Gastroesophageal sphincter (tissue), 4 donors: ENCODE results near the gene OTOG. TPM values are rescaled to one million over a fixed set of nuclear protein-coding genes. Genes with fewer than 3 reads are reported as not detected.

Experiments
- ATAC-seq: fragments of 150-250 bp; one replicate; pipeline ENCODE4 v1.9.1; 2016; ENCODE audit warnings: mild to moderate bottlenecking, moderate library complexity
- H3K27ac ChIP-seq, 4 donors: fragments of 200-600 bp; sonication (generic) in 3 of 4; 1 replicate in 3 of 4; 2 replicates in 1 of 4; pipeline ENCODE4 v1.5.1; 2016 to 2019
- H3K27me3 ChIP-seq: fragments of 200-600 bp; sonication (generic); one replicate; pipeline ENCODE4 v1.5.1; 2019
- H3K36me3 ChIP-seq, 2 donors: fragments of 200-600 bp; sonication (generic); one replicate each; pipeline ENCODE4 v1.5.1; 2019; ENCODE audit warnings: control low read depth in 1 of 2
- H3K4me1 ChIP-seq, 3 donors: fragments of 200-600 bp; sonication (generic); 1 replicate in 2 of 3; 2 replicates in 1 of 3; pipeline ENCODE4 v1.5.1; 2016 to 2019; ENCODE audit warnings: control low read depth in 2 of 3
- H3K4me3 ChIP-seq, 2 donors: fragments of 200-600 bp; sonication (generic); one replicate each; pipeline ENCODE4 v1.5.1; 2019; ENCODE audit warnings: mild to moderate bottlenecking in 1 of 2, moderate library complexity in 1 of 2
- H3K9me3 ChIP-seq, 3 donors: fragments of 200-600 bp; sonication (generic); one replicate each; pipeline ENCODE4 v1.5.1; 2017 to 2019; ENCODE audit warnings: control low read depth in 2 of 3
- EP300 ChIP-seq: sonication (generic); formaldehyde crosslinking; IDR thresholded peaks from one replicate; pipeline ENCODE4 v1.6.1; 2017; ENCODE audit warnings: antibody characterized with exemption, mild to moderate bottlenecking
- POLR2A ChIP-seq, 2 donors: fragments of 450-650 bp; IDR thresholded peaks; one replicate each; pipeline ENCODE4 v1.6.1; 2017; ENCODE audit warnings: antibody characterized with exemption in 2 of 2, mild to moderate bottlenecking in 2 of 2, moderate library complexity in 1 of 2
- POLR2AphosphoS5 ChIP-seq: sonication (generic); formaldehyde crosslinking; IDR thresholded peaks from one replicate; pipeline ENCODE4 v1.6.1; 2017; ENCODE audit warnings: antibody characterized with exemption
- WGBS, 2 donors: methylation state at CpG; one replicate each; pipeline ENCODE4 v1.1.5; 2018; ENCODE audit warnings: low coverage in 1 of 2; 5-methylcytosine and 5-hydroxymethylcytosine counted together
- total RNA-seq, 4 donors: library from RNA; depleted of rRNA; stranded (reverse); fragments of >200 nt; gene quantifications; one replicate each; pipeline ENCODE4 v1.1.0, GENCODE V29; 2016
- TF ChIP-seq, protein P1 (sequence below), 4 experiments: fragments of 200-600 bp in 2 of 4; fragments of 450-650 bp in 2 of 4; sonication (generic) in 1 of 4; IDR thresholded peaks; one replicate each; pipeline ENCODE4 v1.5.1; 2017 to 2019; ENCODE audit warnings: antibody characterized with exemption in 4 of 4, mild to moderate bottlenecking in 2 of 4, moderate library complexity in 2 of 4

Gene OTOG
- total RNA-seq, 4 donors from 2014 or later, result not detected

DNA sequence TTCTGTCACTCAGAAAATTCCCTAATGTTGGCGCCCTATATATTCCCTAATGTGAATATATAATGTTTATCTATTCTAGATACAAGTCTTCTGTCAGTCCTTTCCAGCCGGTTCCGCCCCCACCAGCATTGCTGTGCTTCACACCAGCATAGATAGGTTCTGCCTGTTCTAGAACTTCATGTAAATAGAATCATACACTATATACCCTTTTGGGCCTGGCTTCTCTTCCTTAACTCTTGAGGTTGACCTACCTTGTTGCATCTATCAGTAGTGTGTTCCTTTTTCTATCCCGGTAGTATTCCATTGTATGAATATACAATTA is 34.6 kb downstream of the OTOG start:
- H3K36me3 ChIP-seq, result no peaks in the 10 kb centered on the region
- no peak for ATAC-seq
- H3K27ac ChIP-seq, result no peak overlapping the region
- 87% methylated on average over 4 of the region's 4 CpGs for WGBS, 2 donors
- no peak overlapping the region for H3K4me3 ChIP-seq
- H3K4me1 ChIP-seq, result no peaks in the 10 kb centered on the region
- TF ChIP-seq POLR2A (IDR thresholded peaks at IDR 0.05), result no peak
- TF ChIP-seq, protein P1, sequence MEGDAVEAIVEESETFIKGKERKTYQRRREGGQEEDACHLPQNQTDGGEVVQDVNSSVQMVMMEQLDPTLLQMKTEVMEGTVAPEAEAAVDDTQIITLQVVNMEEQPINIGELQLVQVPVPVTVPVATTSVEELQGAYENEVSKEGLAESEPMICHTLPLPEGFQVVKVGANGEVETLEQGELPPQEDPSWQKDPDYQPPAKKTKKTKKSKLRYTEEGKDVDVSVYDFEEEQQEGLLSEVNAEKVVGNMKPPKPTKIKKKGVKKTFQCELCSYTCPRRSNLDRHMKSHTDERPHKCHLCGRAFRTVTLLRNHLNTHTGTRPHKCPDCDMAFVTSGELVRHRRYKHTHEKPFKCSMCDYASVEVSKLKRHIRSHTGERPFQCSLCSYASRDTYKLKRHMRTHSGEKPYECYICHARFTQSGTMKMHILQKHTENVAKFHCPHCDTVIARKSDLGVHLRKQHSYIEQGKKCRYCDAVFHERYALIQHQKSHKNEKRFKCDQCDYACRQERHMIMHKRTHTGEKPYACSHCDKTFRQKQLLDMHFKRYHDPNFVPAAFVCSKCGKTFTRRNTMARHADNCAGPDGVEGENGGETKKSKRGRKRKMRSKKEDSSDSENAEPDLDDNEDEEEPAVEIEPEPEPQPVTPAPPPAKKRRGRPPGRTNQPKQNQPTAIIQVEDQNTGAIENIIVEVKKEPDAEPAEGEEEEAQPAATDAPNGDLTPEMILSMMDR (IDR thresholded peaks at IDR 0.05), result no peak
- no peak for TF ChIP-seq POLR2AphosphoS5
- TF ChIP-seq EP300, result no peak
- no peaks in the 10 kb centered on the region for H3K9me3 ChIP-seq
- peaks cover 6% of the 10 kb centered on the region for H3K27me3 ChIP-seq

DNA sequence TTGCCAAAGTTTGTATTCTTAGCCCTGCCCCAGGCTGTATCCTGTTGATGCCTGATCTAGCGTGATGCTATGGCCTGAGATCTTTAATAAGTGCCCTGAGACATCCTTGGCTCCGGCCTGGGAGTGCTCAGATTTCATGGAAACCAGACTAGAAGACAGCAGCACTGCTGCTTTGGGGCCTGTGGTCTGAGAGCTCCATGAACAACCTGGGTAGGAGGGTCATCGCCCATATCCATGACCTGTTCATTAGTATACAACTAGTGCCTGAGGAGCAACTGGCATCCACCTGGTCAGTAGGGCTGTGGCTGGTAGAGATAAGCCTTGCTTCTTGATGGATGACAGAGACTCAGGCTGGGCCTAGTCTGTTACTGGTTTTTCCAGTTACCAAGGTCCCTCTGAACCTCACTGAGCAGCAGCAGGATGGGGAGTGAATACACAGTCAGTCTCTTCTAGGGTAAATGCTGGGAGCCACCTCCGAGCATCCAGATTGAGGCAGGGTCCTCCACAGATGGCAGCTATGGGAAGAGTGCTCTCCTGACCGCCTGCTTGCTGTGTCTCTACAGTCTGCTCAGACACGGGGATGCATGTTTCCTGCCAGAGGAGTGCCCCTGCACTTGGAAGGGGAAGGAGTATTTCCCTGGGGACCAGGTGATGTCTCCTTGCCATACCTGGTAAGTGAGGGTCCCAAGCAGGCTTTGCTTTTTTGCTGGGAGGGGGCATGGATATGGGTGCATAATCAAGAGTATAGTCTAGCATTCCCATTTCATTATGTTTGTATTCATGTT is 39.0 kb downstream of the OTOG start:
- Histone ChIP-seq H3K9me3 (no peaks in the 10 kb centered on the region), H3K27me3 (peaks cover 5% of the 10 kb centered on the region), H3K4me1 (no peaks in the 10 kb centered on the region), H3K27ac (no peak overlapping the region), H3K4me3 (no peak overlapping the region), H3K36me3 (no peaks in the 10 kb centered on the region)
- no peak for ATAC-seq
- no peak for TF ChIP-seq POLR2A (IDR thresholded peaks at IDR 0.05)
- WGBS, 2 donors, result 74 to 85% methylated on average over 3 to 5 of the region's 6 CpGs

DNA sequence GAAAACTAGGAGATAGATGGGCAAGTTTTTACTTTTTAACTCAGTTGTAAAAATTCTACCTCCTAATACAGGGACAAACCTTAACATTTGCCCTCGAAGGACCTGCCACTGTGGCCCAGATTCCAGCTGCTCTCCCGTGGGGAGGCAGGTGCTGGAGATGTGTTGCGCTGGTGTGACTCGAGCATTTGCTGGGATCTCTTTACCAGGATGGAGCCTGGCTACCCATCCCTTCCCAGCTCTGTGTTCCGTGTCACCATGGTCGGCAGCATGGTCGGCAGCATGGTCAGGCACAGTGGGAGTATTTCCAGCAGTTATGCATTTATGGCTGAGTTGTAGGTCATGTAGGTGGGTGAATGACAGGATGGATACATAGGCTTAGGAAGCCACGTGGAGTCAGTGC is 41.1 kb downstream of the OTOG start:
- no peaks in the 10 kb centered on the region for H3K9me3 ChIP-seq
- no peak for TF ChIP-seq POLR2AphosphoS5
- TF ChIP-seq, protein P1 (IDR thresholded peaks at IDR 0.05), result no peak
- TF ChIP-seq POLR2A (IDR thresholded peaks at IDR 0.05), result no peak
- TF ChIP-seq EP300, result no peak
- no peak overlapping the region for H3K4me3 ChIP-seq
- H3K27me3 ChIP-seq, result peaks cover 15% of the 10 kb centered on the region
- H3K4me1 ChIP-seq, result no peaks in the 10 kb centered on the region
- H3K36me3 ChIP-seq, result no peaks in the 10 kb centered on the region
- no peak overlapping the region for H3K27ac ChIP-seq
- 73% methylated on average over 6 of the region's 8 CpGs; no CpG with 5 or more reads in 1 of the 2 donors for WGBS, 2 donors
- ATAC-seq, result no peak

DNA sequence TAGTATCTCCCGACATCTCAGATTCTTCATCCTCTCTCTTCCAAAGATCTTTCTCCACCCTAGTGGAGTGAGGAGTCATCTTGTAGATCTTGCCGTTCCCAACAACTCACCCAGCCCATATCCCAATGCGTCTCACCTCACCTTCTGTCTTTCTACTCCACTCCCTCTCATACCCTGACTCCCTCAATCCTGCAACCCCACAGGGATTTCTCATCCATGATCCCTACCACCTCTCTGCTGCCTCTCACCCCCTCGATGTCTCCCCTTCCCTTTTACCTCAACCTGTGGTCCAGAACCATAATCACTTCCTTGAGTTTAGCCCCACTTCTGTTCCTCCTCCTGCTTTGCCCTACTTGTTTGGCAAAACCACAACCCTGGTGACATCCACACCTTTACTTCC is 41.7 kb downstream of the OTOG start:
- TF ChIP-seq EP300 (no peak), POLR2A (IDR thresholded peaks at IDR 0.05) (no peak)
- TF ChIP-seq, protein P1 (IDR thresholded peaks at IDR 0.05), result no peak
- 77 to 89% methylated on average over 4 of the region's 4 CpGs for WGBS, 2 donors
- ATAC-seq, result no peak

DNA sequence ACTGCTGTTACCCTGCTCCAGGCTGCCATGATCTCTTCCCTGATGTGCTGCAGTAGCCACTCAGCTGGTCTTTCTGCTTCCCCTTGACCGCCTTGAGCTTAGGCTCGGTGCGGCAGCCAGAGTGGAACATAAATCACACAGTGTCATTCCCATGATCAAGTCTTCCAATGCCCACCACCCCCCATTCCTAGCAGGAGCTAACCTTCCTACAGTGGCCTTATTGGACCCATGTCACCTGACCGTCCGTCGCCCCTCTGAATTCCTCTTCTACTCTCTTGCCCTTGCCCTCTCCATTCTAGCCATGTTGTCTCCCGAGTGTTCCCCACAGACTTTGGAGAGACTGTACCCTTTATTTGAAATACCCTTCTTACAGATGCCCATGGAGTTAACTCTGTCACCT is 43.4 kb downstream of the OTOG start:
- no peaks in the 10 kb centered on the region for H3K36me3 ChIP-seq
- H3K27ac ChIP-seq, result no peak overlapping the region
- H3K27me3 ChIP-seq, result peaks cover 29% of the 10 kb centered on the region
- WGBS, 2 donors, result 81 to 91% methylated on average over 4 to 5 of the region's 7 CpGs
- peaks cover 0 to 9% (median 0%) of the 10 kb centered on the region in 3 donors for H3K9me3 ChIP-seq
- no peaks in the 10 kb centered on the region for H3K4me1 ChIP-seq
- no peak overlapping the region for H3K4me3 ChIP-seq
- ATAC-seq, result no peak
- TF ChIP-seq, protein P1 (IDR thresholded peaks at IDR 0.05), result no peak
- no peak for TF ChIP-seq POLR2A (IDR thresholded peaks at IDR 0.05)

More for the DNA sequence above, 41.7 kb downstream of the OTOG start:
- H3K9me3 ChIP-seq, result no peaks in the 10 kb centered on the region
- H3K36me3 ChIP-seq, result no peaks in the 10 kb centered on the region
- H3K4me1 ChIP-seq, result no peaks in the 10 kb centered on the region
- peaks cover 20% of the 10 kb centered on the region for H3K27me3 ChIP-seq
- H3K4me3 ChIP-seq, result no peak overlapping the region
- no peak overlapping the region for H3K27ac ChIP-seq
